Stomach (tissue), 4 donors: ENCODE measurements around the gene FUOM.

Experiments used
- CTCF ChIP-seq, 7 experiments: fragments of 450-650 bp in 4 of 7; fragments of 200-600 bp in 3 of 7; sonication (generic) in 3 of 7; IDR thresholded peaks; one replicate each; pipeline ENCODE4 v1.5.1; 2016 to 2019; ENCODE audit warnings: antibody characterized with exemption in 7 of 7, control low read depth in 2 of 7, mild to moderate bottlenecking in 1 of 7
- EP300 ChIP-seq: sonication (generic); formaldehyde crosslinking; IDR thresholded peaks from one replicate; pipeline ENCODE4 v1.6.1; 2017; ENCODE audit warnings: antibody characterized with exemption

GRCh38 chr10:133315847-133316246 lies 42.0 kb downstream of the FUOM start:
- TF ChIP-seq CTCF (IDR thresholded peaks at IDR 0.05) (no peak), EP300 (no peak)
